K562 treated with DMSO at 1 percent for 12 hours (cell line): ENCODE results near the gene GSTP1. TPM values are rescaled to one million over a fixed set of nuclear protein-coding genes. Genes with fewer than 3 reads are reported as not detected.

Experiments used
- total RNA-seq: library from RNA; unstranded; fragments of 300-600 nt; gene quantifications from 2 replicates; pipeline ENCODE4 v1.2.3, GENCODE V29; 2022; ENCODE audit not compliant: insufficient read depth

The GSTP1 gene
- 1,909 and 2,597 TPM in 2 replicates for total RNA-seq

DNA sequence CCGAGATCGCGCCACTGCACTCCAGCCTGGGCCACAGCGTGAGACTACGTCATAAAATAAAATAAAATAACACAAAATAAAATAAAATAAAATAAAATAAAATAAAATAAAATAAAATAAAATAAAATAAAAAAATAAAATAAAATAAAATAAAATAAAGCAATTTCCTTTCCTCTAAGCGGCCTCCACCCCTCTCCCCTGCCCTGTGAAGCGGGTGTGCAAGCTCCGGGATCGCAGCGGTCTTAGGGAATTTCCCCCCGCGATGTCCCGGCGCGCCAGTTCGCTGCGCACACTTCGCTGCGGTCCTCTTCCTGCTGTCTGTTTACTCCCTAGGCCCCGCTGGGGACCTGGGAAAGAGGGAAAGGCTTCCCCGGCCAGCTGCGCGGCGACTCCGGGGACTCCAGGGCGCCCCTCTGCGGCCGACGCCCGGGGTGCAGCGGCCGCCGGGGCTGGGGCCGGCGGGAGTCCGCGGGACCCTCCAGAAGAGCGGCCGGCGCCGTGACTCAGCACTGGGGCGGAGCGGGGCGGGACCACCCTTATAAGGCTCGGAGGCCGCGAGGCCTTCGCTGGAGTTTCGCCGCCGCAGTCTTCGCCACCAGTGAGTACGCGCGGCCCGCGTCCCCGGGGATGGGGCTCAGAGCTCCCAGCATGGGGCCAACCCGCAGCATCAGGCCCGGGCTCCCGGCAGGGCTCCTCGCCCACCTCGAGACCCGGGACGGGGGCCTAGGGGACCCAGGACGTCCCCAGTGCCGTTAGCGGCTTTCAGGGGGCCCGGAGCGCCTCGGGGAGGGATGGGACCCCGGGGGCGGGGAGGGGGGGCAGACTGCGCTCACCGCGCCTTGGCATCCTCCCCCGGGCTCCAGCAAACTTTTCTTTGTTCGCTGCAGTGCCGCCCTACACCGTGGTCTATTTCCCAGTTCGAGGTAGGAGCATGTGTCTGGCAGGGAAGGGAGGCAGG lies at the start of gene GSTP1:
TSS of gene GSTP1 (plus strand) at position 566 of the 958 bp plus-strand sequence. CDS start at position 598, 32 bp downstream.

DNA sequence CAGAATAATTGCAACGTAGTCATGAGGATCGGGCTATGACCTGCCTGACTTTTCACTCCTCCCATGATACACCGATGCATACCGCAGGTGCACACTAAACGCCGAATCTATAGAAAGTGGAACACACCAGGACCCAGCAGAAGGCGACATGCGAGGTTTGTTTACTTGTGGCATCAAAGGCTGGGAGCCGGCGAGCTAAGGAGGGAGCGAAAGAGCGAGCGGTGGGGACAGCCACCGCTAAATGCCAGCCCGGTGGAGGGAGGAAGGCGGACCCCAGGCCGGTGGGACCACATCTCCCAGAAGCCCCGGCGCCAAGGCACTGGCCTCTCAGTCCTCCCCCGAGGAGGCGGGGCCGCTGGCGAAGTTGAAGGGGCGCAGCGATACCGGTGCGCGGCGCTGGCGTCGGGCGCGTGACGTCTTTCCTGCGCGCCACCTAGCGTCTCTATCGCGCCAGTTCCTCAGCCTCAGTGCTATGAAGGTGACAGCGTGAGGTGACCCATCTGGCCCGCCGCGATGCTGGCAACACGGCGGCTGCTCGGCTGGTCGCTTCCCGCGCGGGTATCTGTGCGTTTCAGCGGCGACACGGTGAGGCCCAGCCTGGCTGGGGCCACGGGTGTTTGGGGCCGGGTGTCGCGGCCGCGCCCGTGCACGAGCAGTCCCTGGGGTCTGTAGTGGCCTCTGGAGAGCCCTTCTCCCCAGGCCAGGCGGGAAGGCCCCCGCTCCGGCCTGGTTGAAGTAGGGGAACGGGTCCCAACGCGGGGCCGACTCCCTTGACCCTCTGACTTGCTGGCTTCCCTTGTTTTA lies 23.1 kb downstream of the GSTP1 start, which contains the start of gene NDUFV1:
TSS of gene NDUFV1 (plus strand) at position 445 of the 804 bp plus-strand sequence. CDS start at position 514, 69 bp downstream.

DNA sequence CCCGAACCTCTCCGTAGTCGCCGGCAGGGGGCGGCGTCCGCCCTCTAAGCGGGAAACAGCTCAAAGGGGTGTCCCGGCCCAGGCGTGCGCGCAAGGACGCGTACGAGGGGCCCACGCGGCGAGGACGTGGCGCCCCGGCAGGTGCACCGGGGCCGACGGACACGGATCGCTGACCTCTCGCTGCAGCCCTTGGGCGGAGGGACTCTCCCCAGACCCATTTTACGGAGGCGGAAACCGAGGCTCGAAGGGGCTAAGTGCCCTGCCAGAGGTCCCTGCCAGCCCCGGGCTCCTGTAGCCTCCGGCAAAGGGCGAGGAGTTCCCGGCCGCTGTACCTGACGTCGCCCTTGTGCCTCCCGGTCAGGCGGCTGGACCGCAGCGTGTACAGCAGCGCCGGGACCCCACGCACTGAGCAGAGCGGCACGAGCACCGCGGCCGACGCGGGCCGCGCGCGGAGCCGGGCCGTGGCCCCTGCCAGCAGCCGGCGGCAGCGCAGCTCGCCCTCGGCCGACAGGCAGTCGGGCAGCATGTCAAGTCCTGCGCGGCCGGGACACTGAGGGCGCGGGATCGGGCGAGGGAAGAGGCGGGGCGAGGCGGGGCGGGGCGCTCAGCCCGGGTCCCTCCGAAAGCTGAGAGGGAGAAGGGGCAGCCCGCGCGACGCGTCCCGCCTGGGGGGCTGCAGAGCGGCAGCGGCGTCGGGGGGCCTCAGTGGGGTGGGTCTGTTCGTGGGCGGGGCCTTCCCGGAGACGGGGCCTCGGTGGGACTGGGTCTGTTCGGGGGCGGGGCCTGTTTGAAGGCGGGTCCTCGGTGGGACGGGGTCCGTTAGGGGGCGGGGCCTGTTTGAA lies 46.0 kb downstream of the GSTP1 start, which contains the start of gene NUDT8:
TSS of gene NUDT8 (minus strand) at position 552 of the 842 bp plus-strand sequence. CDS start at position 526, 26 bp downstream.

Other genes starting within 250 kb of the GSTP1 start
- gene POLD4, start 230.3 kb upstream of the GSTP1 start, total RNA-seq: 95.5 and 130 TPM in 2 replicates
- 2.8 and 4.5 TPM in 2 replicates for gene CLCF1, start 210.2 kb upstream of the GSTP1 start, total RNA-seq
- 33.4 and 59.3 TPM in 2 replicates for gene RAD9A, start 191.8 kb upstream of the GSTP1 start, total RNA-seq
- 313 and 351 TPM in 2 replicates for gene PPP1CA, start 182.0 kb upstream of the GSTP1 start, total RNA-seq
- 0.62 TPM in 1 of 2 replicates, not detected in the other for gene TBC1D10C, start 179.7 kb upstream of the GSTP1 start, total RNA-seq
- gene CARNS1, start 168.1 kb upstream of the GSTP1 start, total RNA-seq: not detected in 2 replicates
- gene RPS6KB2, start 155.3 kb upstream of the GSTP1 start, total RNA-seq: 81.1 and 94.7 TPM in 2 replicates
- 1.8 and 4.2 TPM in 2 replicates for gene PTPRCAP, start 146.1 kb upstream of the GSTP1 start, total RNA-seq
- 180 and 198 TPM in 2 replicates for gene CORO1B, start 140.3 kb upstream of the GSTP1 start, total RNA-seq
- not detected in 2 replicates for gene GPR152, start 131.1 kb upstream of the GSTP1 start, total RNA-seq
- gene CABP4, start 128.5 kb upstream of the GSTP1 start, total RNA-seq: not detected in 2 replicates
- gene TMEM134, start 114.6 kb upstream of the GSTP1 start, total RNA-seq: 21.4 and 32.1 TPM in 2 replicates
- gene AIP, start 100.8 kb upstream of the GSTP1 start, total RNA-seq: 86.6 and 130 TPM in 2 replicates
- 28.6 and 34.2 TPM in 2 replicates for gene PITPNM1, start 78.4 kb upstream of the GSTP1 start, total RNA-seq
- gene CDK2AP2, start 75.7 kb upstream of the GSTP1 start, total RNA-seq: 103 and 111 TPM in 2 replicates
- gene CABP2, start 60.4 kb upstream of the GSTP1 start, total RNA-seq: not detected in 2 replicates
- 208 and 271 TPM in 2 replicates for gene NDUFV1, start 23.1 kb downstream of the GSTP1 start, total RNA-seq
- gene NUDT8, start 46.1 kb downstream of the GSTP1 start, total RNA-seq: 18.2 and 22.5 TPM in 2 replicates
- not detected in 2 replicates for gene TBX10, start 56.0 kb downstream of the GSTP1 start, total RNA-seq
- gene ACY3, start 66.9 kb downstream of the GSTP1 start, total RNA-seq: not detected in 2 replicates
- not detected in 2 replicates for gene ALDH3B2, start 90.8 kb downstream of the GSTP1 start, total RNA-seq